ENCODE measurements around the gene ZNF664.

The ZNF664 gene

DNA sequence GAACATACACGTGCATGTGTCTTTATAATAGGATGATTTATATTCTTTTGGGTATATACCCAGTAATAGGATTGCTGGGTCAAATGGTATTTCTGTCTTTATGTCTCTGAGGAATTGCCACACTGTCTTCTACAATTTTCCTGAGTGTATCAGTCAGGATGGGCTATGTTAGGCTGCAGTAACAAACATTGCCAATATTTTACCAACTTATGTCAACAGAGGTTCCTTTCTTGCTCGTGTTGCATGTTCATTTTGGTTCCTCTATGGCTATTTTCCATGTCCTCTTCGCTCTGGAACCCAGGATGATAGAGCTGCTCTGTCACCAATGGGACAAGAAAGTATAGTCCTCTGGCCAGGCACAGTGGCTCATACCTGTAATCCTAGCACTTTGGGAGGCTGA is 86.7 kb downstream of the ZNF664 start:
- DNase-seq, result no peak

All from nucleus accumbens (tissue), 56 donors.